HG02981 (cell line): ENCODE results near the gene MTA1.

Experiments
- ATAC-seq: cut with Tn5 transposase; IDR thresholded peaks from one replicate; pipeline ENCODE4 v1.9.1; 2021; ENCODE audit warnings: mild to moderate bottlenecking, moderate library complexity; ENCODE audit not compliant: unreplicated experiment

Gene MTA1

GRCh38 chr14:105494606-105494929 lies 74.9 kb downstream of the MTA1 start:
- no peak for ATAC-seq

- ATAC-seq: no peak
Observed at GRCh38 chr14:105495101-105495989, 75.7 kb downstream of the MTA1 start.

- no peak for ATAC-seq
Observed at GRCh38 chr14:105495990-105496830, 76.6 kb downstream of the MTA1 start.

- no peak for ATAC-seq
Observed at GRCh38 chr14:105496831-105497591, 77.4 kb downstream of the MTA1 start.

- ATAC-seq: no peak
Observed at GRCh38 chr14:105497671-105498429, 78.2 kb downstream of the MTA1 start.

- no peak for ATAC-seq
Observed at GRCh38 chr14:105498430-105499255, 79.0 kb downstream of the MTA1 start.

GRCh38 chr14:105499256-105500035 lies 79.8 kb downstream of the MTA1 start:
- ATAC-seq: no peak

GRCh38 chr14:105500036-105500725 lies 80.6 kb downstream of the MTA1 start:
- ATAC-seq: no peak

- no peak for ATAC-seq
Observed at GRCh38 chr14:105500726-105501101, 81.1 kb downstream of the MTA1 start.

GRCh38 chr14:105501504-105502291 lies 82.1 kb downstream of the MTA1 start:
- no peak for ATAC-seq

GRCh38 chr14:105502446-105503295 lies 83.0 kb downstream of the MTA1 start:
- ATAC-seq: no peak

GRCh38 chr14:105503296-105503640 lies 83.6 kb downstream of the MTA1 start:
- ATAC-seq: no peak

GRCh38 chr14:105503935-105504692 lies 84.5 kb downstream of the MTA1 start:
- no peak for ATAC-seq

GRCh38 chr14:105505101-105505500 lies 85.5 kb downstream of the MTA1 start:
- ATAC-seq: no peak

GRCh38 chr14:105507247-105507646 lies 87.6 kb downstream of the MTA1 start:
- no peak for ATAC-seq

GRCh38 chr14:105508069-105508468 lies 88.4 kb downstream of the MTA1 start:
- ATAC-seq: no peak
